Measurements from ENCODE around the gene GIMD1.

The GIMD1 gene

DNA sequence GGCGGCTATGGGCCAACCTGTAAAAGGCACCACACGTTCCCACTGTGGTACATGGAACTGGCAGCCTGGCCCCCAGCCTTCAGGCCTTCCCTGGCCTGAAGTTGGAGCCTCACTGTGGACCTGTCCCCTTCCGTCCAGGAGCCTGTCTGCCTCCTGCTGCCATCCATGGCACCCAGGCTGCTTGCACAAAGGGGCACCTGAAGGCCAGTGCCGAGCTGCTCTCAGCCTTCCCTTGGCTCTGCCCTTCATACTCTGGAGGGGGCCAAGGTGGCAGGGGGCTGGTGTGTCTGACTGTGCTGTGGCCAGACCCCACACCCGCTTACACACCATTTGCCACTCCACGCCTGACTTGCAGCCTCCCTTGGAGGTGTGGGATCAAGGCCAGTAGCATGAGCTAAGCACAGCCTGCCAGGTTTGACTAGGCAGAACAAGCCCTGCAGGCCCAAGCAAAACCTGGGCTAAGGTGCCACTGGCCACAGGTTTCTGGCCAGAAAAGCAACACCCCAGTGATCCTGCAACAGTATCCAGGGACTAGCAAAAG, 17.3 kb upstream of the GIMD1 start:
- no peak overlapping the region for H3K4me3 ChIP-seq (ENCODE audit: control insufficient read depth, low read depth, low read length)
- DNase-seq (ENCODE audit: low read depth) = no peak
- TF ChIP-seq, protein P1, sequence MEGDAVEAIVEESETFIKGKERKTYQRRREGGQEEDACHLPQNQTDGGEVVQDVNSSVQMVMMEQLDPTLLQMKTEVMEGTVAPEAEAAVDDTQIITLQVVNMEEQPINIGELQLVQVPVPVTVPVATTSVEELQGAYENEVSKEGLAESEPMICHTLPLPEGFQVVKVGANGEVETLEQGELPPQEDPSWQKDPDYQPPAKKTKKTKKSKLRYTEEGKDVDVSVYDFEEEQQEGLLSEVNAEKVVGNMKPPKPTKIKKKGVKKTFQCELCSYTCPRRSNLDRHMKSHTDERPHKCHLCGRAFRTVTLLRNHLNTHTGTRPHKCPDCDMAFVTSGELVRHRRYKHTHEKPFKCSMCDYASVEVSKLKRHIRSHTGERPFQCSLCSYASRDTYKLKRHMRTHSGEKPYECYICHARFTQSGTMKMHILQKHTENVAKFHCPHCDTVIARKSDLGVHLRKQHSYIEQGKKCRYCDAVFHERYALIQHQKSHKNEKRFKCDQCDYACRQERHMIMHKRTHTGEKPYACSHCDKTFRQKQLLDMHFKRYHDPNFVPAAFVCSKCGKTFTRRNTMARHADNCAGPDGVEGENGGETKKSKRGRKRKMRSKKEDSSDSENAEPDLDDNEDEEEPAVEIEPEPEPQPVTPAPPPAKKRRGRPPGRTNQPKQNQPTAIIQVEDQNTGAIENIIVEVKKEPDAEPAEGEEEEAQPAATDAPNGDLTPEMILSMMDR (conservative IDR thresholded peaks at IDR 0.05; ENCODE audit: control insufficient read depth, insufficient read depth, low read depth, low read length) = no peak

- TF ChIP-seq, protein P1 (conservative IDR thresholded peaks at IDR 0.05; ENCODE audit: control insufficient read depth, insufficient read depth, low read depth, low read length) = no peak
- DNase-seq (ENCODE audit: low read depth) = no peak
- no peak overlapping the region for H3K4me3 ChIP-seq (ENCODE audit: control insufficient read depth, low read depth, low read length)
Measured at GRCh38 chr4:106384878-106385277, 16.3 kb upstream of the GIMD1 start.

- no peak overlapping the region for H3K4me3 ChIP-seq (ENCODE audit: control insufficient read depth, low read depth, low read length)
- DNase-seq (ENCODE audit: low read depth) = no peak
- TF ChIP-seq, protein P1 (conservative IDR thresholded peaks at IDR 0.05; ENCODE audit: control insufficient read depth, insufficient read depth, low read depth, low read length) = no peak
Measured at GRCh38 chr4:106380179-106380578, 11.6 kb upstream of the GIMD1 start.

DNA sequence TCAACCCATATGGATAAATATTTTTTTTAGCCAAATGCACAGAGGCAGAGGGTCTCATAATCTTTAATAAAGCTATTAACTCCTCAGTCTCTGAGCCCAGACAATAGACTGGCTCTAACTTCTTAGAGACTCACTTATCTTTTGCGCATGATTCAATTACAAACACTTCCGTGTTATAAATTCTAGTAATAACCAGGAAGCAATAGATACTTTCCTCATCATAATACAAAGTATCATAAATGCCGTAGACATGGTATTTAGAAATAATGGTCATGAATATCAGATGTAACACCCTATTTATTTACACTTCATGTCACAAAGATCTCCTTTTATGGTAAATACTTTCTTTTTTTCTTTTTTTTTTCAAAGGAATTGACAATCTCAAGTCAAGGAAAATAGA, 4.4 kb upstream of the GIMD1 start:
- DNase-seq (ENCODE audit: low read depth) = no peak
- H3K4me3 ChIP-seq (ENCODE audit: control insufficient read depth, low read depth, low read length) = no peak overlapping the region
- TF ChIP-seq, protein P1 (conservative IDR thresholded peaks at IDR 0.05; ENCODE audit: control insufficient read depth, insufficient read depth, low read depth, low read length) = no peak

GRCh38 chr4:106371161-106371560, 2.6 kb upstream of the GIMD1 start:
- no peak overlapping the region for H3K4me3 ChIP-seq (ENCODE audit: control insufficient read depth, low read depth, low read length)
- DNase-seq (ENCODE audit: low read depth) = no peak
- TF ChIP-seq, protein P1 (conservative IDR thresholded peaks at IDR 0.05; ENCODE audit: control insufficient read depth, insufficient read depth, low read depth, low read length) = no peak

DNA sequence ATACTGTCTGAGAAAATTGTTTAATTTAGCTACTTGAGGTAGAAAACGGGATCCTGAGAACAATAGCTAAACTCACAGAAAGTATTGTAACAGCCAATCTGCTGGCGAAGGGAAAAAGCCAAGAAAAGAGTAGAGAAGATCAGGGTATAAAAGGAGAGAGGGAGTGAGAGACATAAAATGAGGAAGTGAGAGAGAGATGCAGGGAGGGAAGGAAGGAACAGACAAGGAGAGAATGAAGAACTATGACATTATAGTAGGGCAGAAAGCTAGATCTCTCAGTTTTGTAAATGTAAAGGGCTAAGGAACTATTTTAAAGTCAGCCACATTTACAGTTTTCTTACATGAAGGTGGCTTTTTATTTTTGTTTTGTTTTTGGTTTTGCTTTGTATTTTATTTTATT, 1.6 kb upstream of the GIMD1 start:
- no peak for DNase-seq (ENCODE audit: low read depth)
- TF ChIP-seq, protein P1 (conservative IDR thresholded peaks at IDR 0.05; ENCODE audit: control insufficient read depth, insufficient read depth, low read depth, low read length) = no peak
- H3K4me3 ChIP-seq (ENCODE audit: control insufficient read depth, low read depth, low read length) = no peak overlapping the region
